Breast epithelium (tissue), 4 donors: ENCODE data around the gene CFAP298. TPM values are rescaled to one million over a fixed set of nuclear protein-coding genes. Genes with fewer than 3 reads are reported as not detected.

Source experiments
- DNase-seq, 2 donors: peaks; one replicate each; pipeline ENCODE4 v3.0.0-alpha.2; 2019; ENCODE audit warnings: low spot score in 2 of 2
- H3K27ac ChIP-seq, 2 donors: fragments of 200-600 bp; sonication (generic) in 1 of 2; one replicate each; pipeline ENCODE4 v1.5.1; 2016 to 2019; ENCODE audit warnings: mild to moderate bottlenecking in 1 of 2
- H3K27me3 ChIP-seq, 2 donors: fragments of 200-600 bp; sonication (generic) in 1 of 2; one replicate each; pipeline versions ENCODE4 v1.5.1 to v1.6.0; 2017 to 2019; ENCODE audit warnings: control low read depth in 1 of 2, mild to moderate bottlenecking in 1 of 2
- H3K36me3 ChIP-seq: fragments of 200-600 bp; one replicate; pipeline ENCODE4 v1.5.1; 2019
- H3K4me1 ChIP-seq, 2 donors: fragments of 200-600 bp; sonication (generic); one replicate each; pipeline ENCODE4 v1.5.1; 2016 to 2019; ENCODE audit warnings: control low read depth in 1 of 2
- H3K4me3 ChIP-seq, 3 donors: fragments of 200-600 bp; sonication (generic); 1 replicate in 2 of 3; 2 replicates in 1 of 3; pipeline ENCODE4 v1.5.1; 2016 to 2019; ENCODE audit warnings: mild to moderate bottlenecking in 3 of 3, moderate library complexity in 2 of 3
- H3K9me3 ChIP-seq, 2 donors: fragments of 200-600 bp; sonication (generic) in 1 of 2; one replicate each; pipeline ENCODE4 v1.5.1; 2016 to 2019; ENCODE audit warnings: control low read depth in 1 of 2
- POLR2A ChIP-seq: fragments of 450-650 bp; IDR thresholded peaks from one replicate; pipeline ENCODE4 v1.6.1; 2016; ENCODE audit warnings: antibody characterized with exemption, mild to moderate bottlenecking, moderate library complexity
- POLR2AphosphoS5 ChIP-seq, 3 donors: sonication (generic); formaldehyde crosslinking; IDR thresholded peaks; one replicate each; pipeline ENCODE4 v1.6.1; 2017; ENCODE audit warnings: antibody characterized with exemption in 3 of 3
- intact Hi-C: fragments of 100-400 bp; cut with DNase I; formaldehyde crosslinking; loops from one replicate; pipeline ENCODE4 v1.15.1; 2023; ENCODE audit warnings: low total_unique reads
- total RNA-seq, 3 donors: library from RNA; depleted of rRNA; stranded (reverse); fragments of >200 nt; gene quantifications; one replicate each; pipeline ENCODE4 v1.1.0, GENCODE V29; 2016
- TF ChIP-seq, protein P1 (sequence below), 3 donors: fragments of 450-650 bp; IDR thresholded peaks; one replicate each; pipeline ENCODE4 v1.5.1; 2016 to 2017; ENCODE audit warnings: antibody characterized with exemption in 3 of 3, mild to moderate bottlenecking in 3 of 3, moderate library complexity in 3 of 3

CFAP298 gene
- total RNA-seq, 3 donors from 2014 or later: 16.8 to 38.2 (median 36.1) TPM

DNA sequence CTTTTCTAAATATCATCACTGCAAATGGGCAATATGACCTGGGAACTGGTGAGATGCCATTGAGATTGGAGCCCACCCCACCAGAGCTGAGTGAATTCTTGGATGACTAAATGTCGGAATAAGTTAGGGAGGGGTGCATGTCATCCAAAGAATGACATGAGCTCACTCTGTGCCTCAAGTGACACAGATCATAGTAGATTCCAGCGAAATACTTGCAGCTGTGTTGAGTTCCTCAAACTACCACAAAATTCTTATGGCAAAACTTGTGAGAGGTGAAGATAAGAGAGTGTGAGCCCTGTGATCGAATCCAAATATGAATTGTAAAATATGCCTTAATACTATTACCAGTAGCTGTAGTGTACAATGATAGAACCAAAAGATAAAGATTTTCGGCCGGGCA is 24.5 kb downstream of the CFAP298 start:
- DNase-seq: no peak
- no peaks in the 10 kb centered on the region for H3K4me1 ChIP-seq
- no peak overlapping the region for H3K27ac ChIP-seq
- H3K4me3 ChIP-seq: no peak overlapping the region
- H3K27me3 ChIP-seq: no peaks in the 10 kb centered on the region
- no peaks in the 10 kb centered on the region for H3K36me3 ChIP-seq
- intact Hi-C loops: no loop called here
- H3K9me3 ChIP-seq: no peaks in the 10 kb centered on the region
- no peak for TF ChIP-seq POLR2A
- TF ChIP-seq, protein P1, sequence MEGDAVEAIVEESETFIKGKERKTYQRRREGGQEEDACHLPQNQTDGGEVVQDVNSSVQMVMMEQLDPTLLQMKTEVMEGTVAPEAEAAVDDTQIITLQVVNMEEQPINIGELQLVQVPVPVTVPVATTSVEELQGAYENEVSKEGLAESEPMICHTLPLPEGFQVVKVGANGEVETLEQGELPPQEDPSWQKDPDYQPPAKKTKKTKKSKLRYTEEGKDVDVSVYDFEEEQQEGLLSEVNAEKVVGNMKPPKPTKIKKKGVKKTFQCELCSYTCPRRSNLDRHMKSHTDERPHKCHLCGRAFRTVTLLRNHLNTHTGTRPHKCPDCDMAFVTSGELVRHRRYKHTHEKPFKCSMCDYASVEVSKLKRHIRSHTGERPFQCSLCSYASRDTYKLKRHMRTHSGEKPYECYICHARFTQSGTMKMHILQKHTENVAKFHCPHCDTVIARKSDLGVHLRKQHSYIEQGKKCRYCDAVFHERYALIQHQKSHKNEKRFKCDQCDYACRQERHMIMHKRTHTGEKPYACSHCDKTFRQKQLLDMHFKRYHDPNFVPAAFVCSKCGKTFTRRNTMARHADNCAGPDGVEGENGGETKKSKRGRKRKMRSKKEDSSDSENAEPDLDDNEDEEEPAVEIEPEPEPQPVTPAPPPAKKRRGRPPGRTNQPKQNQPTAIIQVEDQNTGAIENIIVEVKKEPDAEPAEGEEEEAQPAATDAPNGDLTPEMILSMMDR (IDR thresholded peaks at IDR 0.05): no peak
- TF ChIP-seq POLR2AphosphoS5 (IDR thresholded peaks at IDR 0.05): no peak

DNA sequence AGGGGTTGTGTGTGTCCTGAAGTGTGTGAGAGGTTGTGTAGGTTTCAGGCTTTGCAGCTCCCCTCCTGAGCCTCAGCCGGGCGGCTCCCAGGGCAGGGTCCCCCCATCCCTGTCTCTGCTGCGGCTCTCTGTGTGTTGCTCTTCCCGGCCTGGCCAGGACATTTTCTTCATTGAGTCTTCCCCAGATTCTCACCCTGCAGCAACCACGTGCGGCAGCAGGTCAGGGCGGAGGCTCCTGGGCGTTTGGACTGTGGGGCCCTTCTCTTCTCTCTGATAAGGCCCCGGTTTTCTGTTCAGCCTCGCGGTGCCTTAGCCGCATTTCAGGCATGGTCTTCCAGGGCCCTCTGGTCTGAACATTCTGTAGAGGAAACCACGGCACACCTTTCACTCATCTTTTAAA is 25.1 kb downstream of the CFAP298 start:
- H3K36me3 ChIP-seq: no peaks in the 10 kb centered on the region
- H3K27ac ChIP-seq: no peak overlapping the region
- TF ChIP-seq POLR2AphosphoS5 (IDR thresholded peaks at IDR 0.05) (no peak), POLR2A (no peak)
- TF ChIP-seq, protein P1 (IDR thresholded peaks at IDR 0.05): no peak
- no peak for DNase-seq
- H3K9me3 ChIP-seq: no peaks in the 10 kb centered on the region
- H3K4me3 ChIP-seq: no peak overlapping the region
- H3K27me3 ChIP-seq: no peaks in the 10 kb centered on the region
- no peaks in the 10 kb centered on the region for H3K4me1 ChIP-seq
- intact Hi-C loops: no loop called here

DNA sequence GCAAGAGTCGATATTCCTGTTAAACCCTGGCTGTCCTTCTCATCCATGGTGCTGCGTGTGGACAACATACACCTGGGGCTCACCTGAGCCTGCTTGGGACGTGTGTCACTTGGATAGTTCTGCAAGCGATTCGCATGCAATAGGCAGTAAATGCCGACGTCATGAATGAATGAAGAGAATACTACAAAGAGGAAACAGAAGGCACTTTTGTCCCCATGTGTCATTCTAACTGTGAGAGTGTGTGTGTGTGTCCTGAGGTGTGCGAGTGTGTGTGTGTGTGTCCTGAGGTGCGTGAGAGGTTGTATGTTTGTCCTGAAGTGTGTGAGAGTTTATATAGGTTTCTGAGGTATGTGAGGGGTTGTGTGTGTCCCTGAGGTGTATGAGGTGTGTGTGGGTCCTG is 26.2 kb downstream of the CFAP298 start:
- DNase-seq: no peak
- Histone ChIP-seq H3K27me3 (no peaks in the 10 kb centered on the region), H3K27ac (no peak overlapping the region), H3K4me1 (no peaks in the 10 kb centered on the region), H3K36me3 (no peaks in the 10 kb centered on the region), H3K4me3 (no peak overlapping the region), H3K9me3 (no peaks in the 10 kb centered on the region)
- TF ChIP-seq, protein P1 (IDR thresholded peaks at IDR 0.05): no peak
- TF ChIP-seq POLR2A: no peak
- no peak for TF ChIP-seq POLR2AphosphoS5 (IDR thresholded peaks at IDR 0.05)
- intact Hi-C loops: no loop called here

DNA sequence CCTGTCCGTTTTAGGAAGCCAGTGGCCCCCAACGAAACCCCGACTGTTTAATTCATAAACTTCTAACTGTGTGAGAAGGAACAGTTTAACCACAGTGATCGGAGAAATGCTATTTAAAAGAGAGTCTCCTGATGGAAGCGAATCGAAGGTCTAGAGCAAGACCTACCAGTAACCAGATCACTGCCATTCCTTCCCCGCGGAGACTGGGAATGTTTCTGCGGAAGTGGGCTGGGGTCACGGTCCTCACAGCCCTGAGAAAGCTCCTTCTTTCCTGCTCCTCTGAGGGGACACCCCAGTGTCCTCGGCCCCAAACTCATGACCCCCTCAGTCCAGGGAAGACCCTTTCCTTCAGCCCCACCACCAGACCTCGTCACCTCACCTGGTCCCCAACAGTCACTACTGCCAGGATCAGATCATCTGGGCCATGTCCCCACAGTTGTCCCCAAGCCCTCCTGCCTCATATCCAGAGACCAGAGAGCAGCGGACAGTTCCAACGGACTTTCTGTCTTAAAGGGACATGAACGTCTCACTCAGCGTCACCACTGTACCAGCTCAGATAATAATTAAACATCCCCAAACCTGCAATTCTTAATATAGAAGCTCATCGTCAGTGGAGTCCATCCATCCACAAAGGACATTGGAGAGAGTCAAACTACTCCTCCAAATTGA is 27.0 kb downstream of the CFAP298 start, which contains the start of gene TCP10L:
TCP10L (minus strand) TSS at position 482 of the 669 bp plus-strand sequence. CDS start 1,219 bp downstream, outside the sequence.
- Histone ChIP-seq H3K27ac (no peak within 1 kb of the TSS), H3K27me3 (no peaks in the 10 kb centered on the region), H3K36me3 (no peaks in the 10 kb centered on the region), H3K4me3 (no peak within 1 kb of the TSS), H3K9me3 (no peaks in the 10 kb centered on the region), H3K4me1 (no peaks in the 10 kb centered on the region)
- TF ChIP-seq, protein P1 (IDR thresholded peaks at IDR 0.05): no peak
- TF ChIP-seq POLR2AphosphoS5 (IDR thresholded peaks at IDR 0.05) (no peak), POLR2A (no peak)
- intact Hi-C loops: no loop called here
- DNase-seq: no peak

DNA sequence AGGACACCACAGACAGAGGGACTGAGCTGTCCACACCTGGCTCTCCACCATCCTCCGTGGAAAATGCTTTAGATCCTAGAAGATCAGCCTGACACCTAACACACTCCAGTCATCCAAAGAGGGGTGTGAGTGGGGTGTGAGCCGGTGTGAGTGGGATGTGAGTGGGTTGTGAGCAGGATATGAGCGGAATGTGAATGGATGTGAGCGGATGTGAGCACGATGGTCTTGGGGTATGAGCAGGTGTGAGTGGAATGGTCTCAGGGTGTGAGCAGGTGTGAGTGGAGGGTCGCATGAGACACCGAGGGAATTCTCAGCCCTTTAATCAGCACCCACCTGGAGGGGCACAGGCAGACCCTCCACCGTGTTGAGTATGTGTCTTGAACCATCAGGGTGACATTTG is 27.7 kb downstream of the CFAP298 start:
- TF ChIP-seq, protein P1 (IDR thresholded peaks at IDR 0.05): no peak
- TF ChIP-seq POLR2AphosphoS5 (IDR thresholded peaks at IDR 0.05) (no peak), POLR2A (no peak)
- intact Hi-C loops: no loop called here
- no peaks in the 10 kb centered on the region for H3K4me1 ChIP-seq
- H3K27me3 ChIP-seq: no peaks in the 10 kb centered on the region
- no peak overlapping the region for H3K4me3 ChIP-seq
- H3K9me3 ChIP-seq: no peaks in the 10 kb centered on the region
- no peaks in the 10 kb centered on the region for H3K36me3 ChIP-seq
- no peak overlapping the region for H3K27ac ChIP-seq
- DNase-seq: no peak
